GM21515 (cell line): Measurements from ENCODE around the gene UGT1A6.
"Not testable (repeated sequence)": the region's sequence is repeated elsewhere in the genome, so short reads cannot be mapped to it uniquely, and the experiment has no call there.

Source experiments
- ATAC-seq: cut with Tn5 transposase; IDR thresholded peaks from one replicate; pipeline ENCODE4 v1.9.1; 2021; ENCODE audit not compliant: unreplicated experiment

Gene UGT1A6

GRCh38 chr2:233714121-233714520 is 21.4 kb downstream of the UGT1A6 start:
- no peak for ATAC-seq

- no peak for ATAC-seq
Observed at GRCh38 chr2:233718552-233718951, 25.9 kb downstream of the UGT1A6 start, which contains the start of gene UGT1A4. TSS of gene UGT1A4 (plus strand) at chr2:233718736. CDS start at chr2:233718821, 85 bp downstream.

- ATAC-seq = no peak
Observed at GRCh38 chr2:233728723-233729301, 36.1 kb downstream of the UGT1A6 start, which contains the start of gene UGT1A3. TSS of gene UGT1A3 (plus strand) at chr2:233729042. CDS start at chr2:233729127, 85 bp downstream.

- ATAC-seq = not testable (repeated sequence)
Observed at GRCh38 chr2:233736868-233737653, 44.4 kb downstream of the UGT1A6 start.

GRCh38 chr2:233740870-233741269 is 48.2 kb downstream of the UGT1A6 start:
- no peak for ATAC-seq

GRCh38 chr2:233743464-233744259 is 51.0 kb downstream of the UGT1A6 start:
- no peak for ATAC-seq

GRCh38 chr2:233745073-233745755 is 52.5 kb downstream of the UGT1A6 start:
- no peak for ATAC-seq

GRCh38 chr2:233745838-233746237 is 53.1 kb downstream of the UGT1A6 start:
- ATAC-seq = not testable (repeated sequence)

- no peak for ATAC-seq
Observed at GRCh38 chr2:233746475-233747282, 54.0 kb downstream of the UGT1A6 start.

- ATAC-seq = no peak
Observed at GRCh38 chr2:233747283-233747544, 54.5 kb downstream of the UGT1A6 start.

- not testable (repeated sequence) for ATAC-seq
Observed at GRCh38 chr2:233750689-233751088, 58.0 kb downstream of the UGT1A6 start.

GRCh38 chr2:233751212-233752009 is 58.7 kb downstream of the UGT1A6 start:
- ATAC-seq = not testable (repeated sequence)

GRCh38 chr2:233754872-233755611 is 62.4 kb downstream of the UGT1A6 start:
- ATAC-seq = no peak

- ATAC-seq = no peak
Observed at GRCh38 chr2:233756429-233757081, 63.9 kb downstream of the UGT1A6 start.

- ATAC-seq = no peak
Observed at GRCh38 chr2:233758141-233758540, 65.5 kb downstream of the UGT1A6 start.

GRCh38 chr2:233758849-233759248 is 66.2 kb downstream of the UGT1A6 start:
- no peak for ATAC-seq

- ATAC-seq = no peak
Observed at GRCh38 chr2:233760043-233760442, 67.4 kb downstream of the UGT1A6 start, which contains the start of gene UGT1A1. TSS of gene UGT1A1 (plus strand) at chr2:233760270. CDS start at chr2:233760288, 18 bp downstream.
